ENCODE data around the gene SLC25A19.

The SLC25A19 gene

GRCh38 chr17:75289115-75289831 lies at the start of gene SLC25A19:
TSS of gene SLC25A19 (minus strand) at chr17:75289433. CDS start at chr17:75286764, 2,669 bp downstream.
- peak; percentile 96 for DNase-seq (ENCODE audit: low read depth, low spot score)

DNA sequence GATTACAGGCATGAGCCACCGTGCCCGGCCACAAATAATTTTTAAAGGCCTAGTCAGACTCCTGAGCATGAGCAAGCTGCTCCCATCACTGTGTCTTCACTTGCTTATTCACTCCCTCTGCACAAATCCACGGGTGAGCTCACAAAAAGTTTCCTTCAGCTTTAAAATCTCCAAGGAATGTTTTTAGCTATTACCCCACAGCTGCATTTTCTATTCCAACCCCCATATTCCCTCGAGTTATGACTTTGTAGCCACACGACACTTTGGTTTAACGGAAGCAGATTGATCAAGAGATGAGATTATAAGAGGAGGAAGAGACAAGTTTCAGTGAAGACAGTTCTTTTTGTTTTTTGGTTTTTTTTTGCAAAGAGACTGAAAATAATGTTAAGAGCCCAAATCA lies 49.1 kb upstream of the SLC25A19 start:
- no peak for DNase-seq (ENCODE audit: low read depth, low spot score)

GRCh38 chr17:75335315-75335714 lies 46.1 kb upstream of the SLC25A19 start:
- no peak for DNase-seq (ENCODE audit: low read depth, low spot score)

DNA sequence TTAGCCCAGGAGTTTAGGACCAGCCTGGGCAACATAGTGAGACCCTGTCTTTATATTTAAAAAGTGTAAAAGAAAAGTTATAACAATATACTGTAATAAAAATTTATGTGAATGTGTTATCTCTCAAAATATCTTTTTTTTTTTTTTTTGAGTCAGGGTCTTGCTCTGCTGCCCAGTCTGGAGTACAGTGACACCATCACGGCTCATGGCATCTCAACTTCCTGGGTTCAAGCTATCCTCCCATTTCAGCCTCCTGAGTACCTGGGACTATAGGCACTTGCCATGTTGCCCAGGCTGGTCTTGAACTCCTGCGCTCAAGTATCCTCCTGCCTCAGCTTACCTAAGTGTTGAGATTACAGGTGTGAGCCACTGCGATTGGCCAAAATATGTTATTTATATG lies 45.5 kb upstream of the SLC25A19 start:
- no peak for DNase-seq (ENCODE audit: low read depth, low spot score)

DNA sequence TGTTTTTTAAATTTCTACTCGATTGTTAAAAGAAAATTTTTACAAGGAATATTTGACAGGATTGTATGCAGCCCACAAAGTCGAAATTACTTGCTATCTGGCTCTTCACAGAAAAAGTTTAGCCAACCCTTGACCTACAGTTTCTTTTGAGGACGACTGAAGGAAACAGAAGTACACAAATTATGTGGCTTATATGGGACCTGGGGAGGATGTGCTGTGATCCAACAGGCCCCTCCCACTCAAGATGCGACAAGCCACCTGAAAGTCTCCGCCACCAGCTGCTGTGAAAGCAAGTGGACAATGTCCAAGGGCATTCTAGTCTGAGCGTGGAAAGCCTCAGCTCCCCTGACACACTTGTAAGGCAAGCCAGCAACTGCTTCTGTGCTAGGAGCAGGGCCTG lies 42.4 kb upstream of the SLC25A19 start:
- DNase-seq (ENCODE audit: low read depth, low spot score), result no peak

- no peak for DNase-seq (ENCODE audit: low read depth, low spot score)
Measured at GRCh38 chr17:75327757-75328156, 38.5 kb upstream of the SLC25A19 start.

DNA sequence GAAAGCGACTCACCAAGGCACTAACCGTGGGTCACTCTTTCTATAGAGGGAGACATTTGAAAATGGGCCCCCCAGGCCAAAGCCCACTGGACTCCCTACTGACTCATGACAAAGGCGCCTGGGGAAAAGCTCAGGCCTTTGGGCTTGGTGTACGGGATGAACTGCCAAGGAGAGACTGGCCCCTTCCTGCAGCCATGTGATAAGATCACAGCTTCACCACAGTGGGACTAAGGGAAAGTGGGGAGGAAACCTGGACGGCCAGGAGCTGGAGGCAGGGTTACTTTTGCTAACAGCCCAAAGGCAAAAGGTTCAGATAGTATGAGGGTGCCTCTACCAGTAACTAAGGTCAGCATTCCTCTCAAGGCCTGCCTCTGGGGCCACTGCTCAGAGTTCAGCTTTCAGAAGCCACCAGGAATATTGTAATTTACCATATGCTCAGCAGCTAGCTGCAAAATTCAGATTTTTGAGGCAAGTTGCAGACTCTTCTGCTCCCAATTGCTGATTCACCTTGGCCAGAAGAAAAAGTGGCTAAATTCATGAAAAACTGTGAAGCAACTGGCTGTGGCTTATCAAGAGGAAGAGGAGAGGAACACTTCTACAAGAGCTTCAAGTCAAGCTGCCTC lies 37.1 kb upstream of the SLC25A19 start:
- DNase-seq (ENCODE audit: low read depth, low spot score), result no peak

DNA sequence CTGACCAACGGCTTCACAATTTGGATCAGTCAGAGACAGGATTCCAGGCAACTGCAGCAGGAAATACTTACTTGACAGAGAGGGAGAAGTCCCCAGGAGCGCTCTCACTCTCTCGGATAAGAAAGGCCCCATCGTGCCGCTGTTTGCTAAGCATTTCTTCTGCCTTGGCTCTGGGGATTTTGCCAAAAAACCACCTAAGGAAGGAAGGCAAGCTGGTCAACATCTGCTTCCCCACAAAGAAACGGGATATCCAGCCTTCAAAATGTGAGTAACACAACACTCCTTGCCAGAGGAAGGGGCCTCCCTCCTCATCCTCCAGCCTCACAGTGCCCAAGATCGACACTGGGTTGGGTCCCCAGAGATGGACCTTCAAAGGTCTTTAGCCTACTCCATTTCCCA lies 36.6 kb upstream of the SLC25A19 start:
- DNase-seq (ENCODE audit: low read depth, low spot score), result no peak

- DNase-seq (ENCODE audit: low read depth, low spot score), result no peak
Measured at GRCh38 chr17:75325348-75325747, 36.1 kb upstream of the SLC25A19 start.

- DNase-seq (ENCODE audit: low read depth, low spot score), result no peak
Measured at GRCh38 chr17:75321506-75321905, 32.3 kb upstream of the SLC25A19 start.

GRCh38 chr17:75319904-75320691 lies 30.9 kb upstream of the SLC25A19 start:
- DNase-seq (ENCODE audit: low read depth, low spot score), result no peak

DNA sequence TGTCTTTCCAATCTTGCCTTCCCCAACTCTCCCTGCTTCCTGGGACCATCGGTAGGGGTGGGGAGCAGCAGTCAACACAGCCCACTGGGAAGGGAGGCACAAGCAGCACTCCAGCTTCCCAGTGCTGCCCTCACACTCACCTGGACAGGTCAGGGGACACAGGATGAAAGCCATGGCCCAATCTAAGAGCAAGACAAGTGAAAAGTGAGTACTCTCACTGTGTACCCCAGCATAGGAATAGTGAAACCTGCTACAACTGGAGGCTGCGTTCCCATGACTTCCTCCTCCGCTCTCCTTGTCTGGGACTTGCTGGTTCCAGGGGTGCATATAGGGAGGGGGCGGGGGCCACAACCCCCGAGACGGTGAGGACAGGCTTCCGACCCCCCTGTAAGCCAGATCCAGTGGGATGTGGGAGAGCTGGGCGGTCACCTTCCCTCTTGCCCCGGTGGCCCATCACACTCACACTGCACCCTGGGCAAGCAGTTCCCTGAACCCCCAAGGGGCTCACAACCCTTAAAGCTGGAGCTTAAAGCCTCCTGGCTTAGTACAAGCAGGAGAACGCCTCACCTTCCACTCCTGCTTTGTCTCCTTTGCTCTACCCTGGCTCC lies 29.5 kb upstream of the SLC25A19 start:
- no peak for DNase-seq (ENCODE audit: low read depth, low spot score)

DNA sequence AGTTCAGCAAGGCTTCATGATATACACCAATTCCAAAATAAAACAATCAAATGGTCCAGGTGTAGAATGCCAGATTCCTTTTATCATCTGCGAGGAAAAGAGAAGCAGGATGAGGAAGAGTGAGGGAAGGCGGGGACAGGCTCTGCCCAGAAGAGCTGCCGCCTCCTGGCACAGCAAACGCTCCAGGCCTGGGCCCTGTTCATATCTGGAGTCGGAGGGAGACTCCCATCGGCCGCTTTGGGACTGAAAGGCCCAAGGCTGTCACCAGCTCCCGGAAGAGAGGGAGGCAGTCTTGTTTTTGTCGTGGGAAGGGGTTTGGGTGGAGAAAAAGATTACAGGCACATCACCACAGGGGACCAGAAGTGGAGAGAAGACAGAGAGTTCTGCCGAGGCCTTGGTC lies 29.0 kb upstream of the SLC25A19 start:
- DNase-seq (ENCODE audit: low read depth, low spot score), result no peak

DNA sequence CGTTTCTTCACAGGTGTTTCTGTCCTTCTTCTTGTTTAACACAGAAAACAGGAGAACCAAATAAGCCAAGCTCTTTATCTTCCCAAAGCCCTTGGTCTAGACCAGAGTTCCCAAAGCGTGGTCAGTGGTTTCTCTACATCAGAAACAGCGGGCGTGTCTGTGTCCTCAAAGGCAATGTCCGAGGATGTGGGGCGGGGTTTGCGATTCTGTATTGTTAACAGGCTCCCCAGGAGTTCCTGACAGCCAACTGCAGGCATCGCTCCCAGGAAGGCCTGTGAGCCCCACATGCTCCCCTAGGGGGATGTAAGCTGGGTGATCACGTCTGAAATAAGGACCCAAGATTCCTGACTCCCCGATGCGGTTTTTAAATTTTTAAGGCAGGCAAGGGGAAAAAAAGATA lies 28.4 kb upstream of the SLC25A19 start:
- no peak for DNase-seq (ENCODE audit: low read depth, low spot score)

DNA sequence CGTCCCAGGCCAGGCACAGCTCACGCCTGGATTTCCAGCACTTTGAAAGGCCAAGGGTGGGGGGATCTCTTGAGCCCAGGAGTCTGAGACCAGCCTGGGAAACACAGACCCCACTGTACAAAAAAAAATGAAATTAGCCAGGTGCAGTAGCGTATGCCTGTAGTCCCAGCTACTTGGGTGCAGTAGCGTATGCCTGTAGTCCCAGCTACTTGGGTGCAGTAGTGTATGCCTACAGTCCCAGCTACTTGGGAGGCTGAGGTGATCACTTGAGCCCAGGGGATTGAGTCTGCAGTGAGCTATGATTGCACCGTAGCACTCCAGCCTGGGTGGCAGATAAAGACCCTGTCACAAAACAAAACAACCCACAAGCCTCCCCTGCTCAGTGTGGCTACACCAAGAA lies 27.0 kb upstream of the SLC25A19 start:
- DNase-seq (ENCODE audit: low read depth, low spot score), result no peak

- no peak for DNase-seq (ENCODE audit: low read depth, low spot score)
Measured at GRCh38 chr17:75315541-75316243, 26.5 kb upstream of the SLC25A19 start.

GRCh38 chr17:75313941-75314551 lies 24.8 kb upstream of the SLC25A19 start:
- DNase-seq (ENCODE audit: low read depth, low spot score), result no peak

- no peak for DNase-seq (ENCODE audit: low read depth, low spot score)
Measured at GRCh38 chr17:75308732-75309629, 19.7 kb upstream of the SLC25A19 start.

- DNase-seq (ENCODE audit: low read depth, low spot score), result no peak
Measured at GRCh38 chr17:75307957-75308731, 18.9 kb upstream of the SLC25A19 start.
